PC-3 (cell line): Measurements from ENCODE around the gene CEBPE. TPM values are rescaled to one million over a fixed set of nuclear protein-coding genes. Genes with fewer than 3 reads are reported as not detected.
A peak's percentile ranks its signal among the peaks of the same experiment; 100 is the strongest.

Experiments used
- ATAC-seq: fragments of 200-7000 bp; cut with Tn5 transposase; 2 replicates; pipeline ENCODE4 v1.9.1; 2020; ENCODE audit warnings: mild to moderate bottlenecking, moderate library complexity
- BruUV-seq: library from RNA; stranded (reverse); fragments of 400-500 nt; replicated peaks from 2 replicates; lab custom pipeline; 2021; lab: Mats Ljungman, UMichigan
- CTCF ChIA-PET: fragments of 300-600 bp; sonication (Branson Sonifier 250); formaldehyde crosslinking; loops from one replicate; lab custom pipeline; 2022; ENCODE audit warnings: antibody characterized with exemption; lab: Charles Lee
- POLR2A ChIA-PET: fragments of 300-600 bp; sonication (Branson Sonifier 250); formaldehyde crosslinking; loops from one replicate; lab custom pipeline; 2022; ENCODE audit warnings: antibody characterized with exemption; ENCODE audit not compliant: unreplicated experiment; lab: Charles Lee
- DNase-seq: peaks from one replicate; pipeline ENCODE4 v3.0.0-alpha.2; 2015
- H2AFZ ChIP-seq: fragments of 300-600 bp; sonication (generic); 2 replicates; pipeline ENCODE4 v1.6.0; 2016; ENCODE audit warnings: antibody characterized with exemption, low read length
- H3F3A ChIP-seq: fragments of 300-600 bp; sonication (generic); one replicate; pipeline ENCODE4 v1.6.0; 2017; ENCODE audit warnings: antibody characterized with exemption, low read length, control low read depth, mild to moderate bottlenecking; ENCODE audit not compliant: unreplicated experiment
- H3K27ac ChIP-seq: fragments of 300-600 bp; sonication (generic); 2 replicates; pipeline ENCODE4 v1.5.1; 2016; ENCODE audit warnings: mild to moderate bottlenecking, low read length
- H3K27me3 ChIP-seq: fragments of 300-600 bp; sonication (generic); 2 replicates; pipeline ENCODE4 v1.6.1; 2016; ENCODE audit warnings: low read length, mixed read lengths
- H3K36me3 ChIP-seq: fragments of 300-600 bp; sonication (generic); 2 replicates; pipeline ENCODE4 v1.6.1; 2016; ENCODE audit warnings: low read depth, mixed run types, low read length, mixed read lengths
- H3K4me1 ChIP-seq: fragments of 300-600 bp; sonication (generic); 2 replicates; pipeline ENCODE4 v1.5.1; 2016; ENCODE audit warnings: low read length; ENCODE audit not compliant: insufficient read depth
- H3K4me2 ChIP-seq: fragments of 300-600 bp; sonication (generic); 2 replicates; pipeline ENCODE4 v1.6.0; 2016; ENCODE audit warnings: low read length
- H3K4me3 ChIP-seq: fragments of 300-600 bp; sonication (generic); 2 replicates; pipeline ENCODE4 v1.5.1; 2016; ENCODE audit warnings: mild to moderate bottlenecking, low read length, mixed read lengths
- H3K79me2 ChIP-seq: fragments of 300-600 bp; sonication (generic); 2 replicates; pipeline ENCODE4 v1.6.1; 2017; ENCODE audit warnings: low read length, mixed read lengths
- H3K9ac ChIP-seq: fragments of 300-600 bp; sonication (generic); 2 replicates; pipeline ENCODE4 v1.6.0; 2016; ENCODE audit warnings: mild to moderate bottlenecking, low read length
- H3K9me2 ChIP-seq: fragments of 300-600 bp; sonication (generic); replicated peaks from 2 replicates; pipeline ENCODE4 v1.6.1; 2016; ENCODE audit warnings: mixed run types, low read length, mixed read lengths
- H3K9me3 ChIP-seq: fragments of 300-600 bp; sonication (generic); 2 replicates; pipeline ENCODE4 v1.6.1; 2016; ENCODE audit warnings: low read length, mixed read lengths
- H4K20me1 ChIP-seq: fragments of 300-600 bp; sonication (generic); 2 replicates; pipeline ENCODE4 v1.6.1; 2016; ENCODE audit warnings: low read length, mixed read lengths
- EZH2 ChIP-seq: fragments of 300-600 bp; sonication (generic); IDR thresholded peaks from one replicate; pipeline ENCODE4 v1.6.1; 2017; ENCODE audit warnings: antibody characterized with exemption, mild to moderate bottlenecking, low read length; ENCODE audit not compliant: unreplicated experiment
- EZH2phosphoT487 ChIP-seq: fragments of 300-600 bp; sonication (generic); IDR thresholded peaks from 2 replicates; pipeline ENCODE4 v1.6.1; 2018; ENCODE audit warnings: mild to moderate bottlenecking, antibody characterized with exemption, low read length, borderline replicate concordance
- intact Hi-C: fragments of 100-400 bp; cut with micrococcal nuclease; formaldehyde crosslinking; loops from 2 replicates; pipeline ENCODE4 v1.9.0; 2023
- total RNA-seq: library from RNA; depleted of rRNA; stranded (reverse); fragments of >200 nt; gene quantifications from 2 replicates; pipeline ENCODE4 v1.2.3, GENCODE V29; 2014
- TF ChIP-seq, protein P1 (sequence below): fragments of 300-600 bp; sonication (generic); conservative IDR thresholded peaks from 2 replicates; pipeline ENCODE4 v1.5.1; 2017; ENCODE audit warnings: antibody characterized with exemption, low read depth, mild to moderate bottlenecking, low read length

Gene CEBPE
- total RNA-seq, 1 experiment from 2014 or later = not detected

DNA sequence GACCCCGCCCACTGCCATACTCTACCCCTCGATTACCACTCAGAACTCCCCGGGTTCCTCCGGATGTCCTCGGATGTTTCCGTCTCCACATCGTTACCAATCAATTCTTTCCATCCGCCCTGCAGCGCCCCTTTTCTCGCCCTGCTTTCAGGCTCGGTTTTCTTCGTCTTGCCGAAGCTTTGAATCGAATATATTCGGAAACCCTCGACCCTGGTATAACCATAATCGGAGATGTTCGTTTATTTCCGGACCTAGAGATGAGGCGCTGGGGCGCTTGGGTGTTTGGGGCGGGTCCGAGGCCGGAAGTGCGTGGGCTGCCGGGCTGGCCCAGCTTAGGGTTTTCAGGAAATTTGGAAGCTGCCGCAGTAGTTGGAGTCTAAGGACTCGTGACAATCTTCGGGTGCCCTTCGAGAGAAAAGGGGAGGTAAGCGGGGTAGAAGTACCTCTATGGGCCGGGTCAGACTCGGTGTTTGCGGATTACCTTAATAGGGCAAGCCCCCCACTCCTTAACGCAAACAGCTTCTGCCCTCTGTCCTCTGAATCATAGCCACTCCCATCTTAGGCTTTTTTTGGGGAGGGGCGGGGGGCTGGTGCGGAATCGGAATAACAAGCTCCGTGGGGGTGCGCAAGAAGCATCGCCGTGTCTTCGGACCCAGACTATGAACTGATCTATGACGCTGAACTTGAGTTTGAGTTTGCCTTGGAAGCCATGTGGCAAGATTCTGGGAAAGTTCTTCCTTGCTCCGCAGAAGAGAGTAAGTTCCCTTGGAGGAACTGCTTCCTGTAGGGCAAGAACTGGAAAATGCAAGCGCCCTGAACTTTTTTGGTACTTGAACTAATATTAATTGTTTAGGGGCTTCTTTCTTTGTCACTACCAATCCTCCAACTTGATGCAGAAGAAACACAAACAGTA is 23.6 kb downstream of the CEBPE start, which contains the start of gene C14orf119:
Gene C14orf119, plus strand, starts transcription at position 310 of the 913 bp plus-strand sequence. CDS start 2,154 bp downstream, outside the sequence.
- ATAC-seq (peak; percentile 88), DNase-seq (peak; percentile 99)
- intact Hi-C loops = loop anchor here (2.0 kb wide), 1 partner anchor 27 kb away; no protein-coding TSS in a partner anchor
- no peaks in the 10 kb centered on the region for H3K27me3 ChIP-seq
- BruUV-seq = TSS peak; percentile 83
- peak within 1 kb of the TSS; percentile 91 for H2AFZ ChIP-seq
- H3K4me2 ChIP-seq = peak within 1 kb of the TSS; percentile 96
- no peak for TF ChIP-seq EZH2
- TF ChIP-seq, protein P1, sequence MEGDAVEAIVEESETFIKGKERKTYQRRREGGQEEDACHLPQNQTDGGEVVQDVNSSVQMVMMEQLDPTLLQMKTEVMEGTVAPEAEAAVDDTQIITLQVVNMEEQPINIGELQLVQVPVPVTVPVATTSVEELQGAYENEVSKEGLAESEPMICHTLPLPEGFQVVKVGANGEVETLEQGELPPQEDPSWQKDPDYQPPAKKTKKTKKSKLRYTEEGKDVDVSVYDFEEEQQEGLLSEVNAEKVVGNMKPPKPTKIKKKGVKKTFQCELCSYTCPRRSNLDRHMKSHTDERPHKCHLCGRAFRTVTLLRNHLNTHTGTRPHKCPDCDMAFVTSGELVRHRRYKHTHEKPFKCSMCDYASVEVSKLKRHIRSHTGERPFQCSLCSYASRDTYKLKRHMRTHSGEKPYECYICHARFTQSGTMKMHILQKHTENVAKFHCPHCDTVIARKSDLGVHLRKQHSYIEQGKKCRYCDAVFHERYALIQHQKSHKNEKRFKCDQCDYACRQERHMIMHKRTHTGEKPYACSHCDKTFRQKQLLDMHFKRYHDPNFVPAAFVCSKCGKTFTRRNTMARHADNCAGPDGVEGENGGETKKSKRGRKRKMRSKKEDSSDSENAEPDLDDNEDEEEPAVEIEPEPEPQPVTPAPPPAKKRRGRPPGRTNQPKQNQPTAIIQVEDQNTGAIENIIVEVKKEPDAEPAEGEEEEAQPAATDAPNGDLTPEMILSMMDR = no peak
- no peak for TF ChIP-seq EZH2phosphoT487
- H3K4me3 ChIP-seq = peak within 1 kb of the TSS; percentile 95
- CTCF ChIA-PET = interaction anchor here (0.5 to 2.5 kb wide), 10 partner anchors 24 to 205 kb away, joined by 3 to 45 read pairs (median 6); no protein-coding TSS in a partner anchor
- H3K27ac ChIP-seq = peak within 1 kb of the TSS; percentile 84
- peaks cover 32% of the 10 kb centered on the region for H3K36me3 ChIP-seq
- POLR2A ChIA-PET = interaction anchor here (0.5 to 1.8 kb wide), 19 partner anchors 14 to 1139 kb away, joined by 3 to 12 read pairs (median 4); partner anchors contain the start of genes DCAF11, NRL, OXA1L and PCK2
- peak within 1 kb of the TSS; percentile 96 for H3K9ac ChIP-seq
- H3K9me3 ChIP-seq = no peaks in the 10 kb centered on the region
- H3F3A ChIP-seq = no peaks in the 10 kb centered on the region
- no peaks in the 10 kb centered on the region for H3K9me2 ChIP-seq
- H4K20me1 ChIP-seq = peaks cover 29% of the 10 kb centered on the region
- peaks cover 21% of the 10 kb centered on the region for H3K4me1 ChIP-seq
- H3K79me2 ChIP-seq = peaks cover 75% of the 10 kb centered on the region

DNA sequence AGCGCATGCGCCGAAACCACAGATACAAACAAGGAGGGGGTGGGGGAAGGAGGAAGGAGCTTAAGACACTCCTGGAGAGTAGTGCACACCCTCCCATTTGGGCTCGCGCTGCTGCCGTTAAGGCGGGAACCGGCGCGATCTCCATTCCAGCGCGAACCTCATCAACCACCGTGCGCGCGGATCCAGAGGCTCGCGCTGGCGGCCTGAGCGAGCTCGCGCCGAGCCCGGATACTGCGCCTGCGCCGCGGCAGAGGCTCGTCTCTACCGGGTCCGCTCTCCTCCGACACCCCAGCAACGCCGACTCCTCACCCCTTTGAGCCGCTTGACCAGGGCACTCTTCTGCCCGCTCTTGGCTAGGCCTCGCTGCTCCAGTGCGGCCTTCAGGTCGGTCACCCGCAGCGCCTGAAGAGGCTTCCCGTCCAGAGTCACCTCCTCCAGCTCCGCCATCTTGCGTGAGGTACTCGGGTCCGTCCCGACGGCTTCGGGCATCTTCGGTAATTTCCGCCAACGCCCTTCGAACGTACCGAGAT is 24.3 kb downstream of the CEBPE start, which contains the start of gene ACIN1:
Gene ACIN1, minus strand, starts transcription at position 471 of the 530 bp plus-strand sequence. Its CDS starts 24 bp downstream, at position 447.
- TF ChIP-seq, protein P1 = no peak
- TF ChIP-seq EZH2phosphoT487 (no peak), EZH2 (no peak)
- H3K9me2 ChIP-seq = no peaks in the 10 kb centered on the region
- BruUV-seq = TSS peak; percentile 51
- peak within 1 kb of the TSS; percentile 91 for H2AFZ ChIP-seq
- no peaks in the 10 kb centered on the region for H3K9me3 ChIP-seq
- H3F3A ChIP-seq = no peaks in the 10 kb centered on the region
- ChIA-PET POLR2A (interaction anchor here (0.5 to 1.8 kb wide), 16 partner anchors 13 to 1140 kb away, joined by 3 to 12 read pairs (median 4); partner anchors contain the start of gene PCK2), CTCF (interaction anchor here (0.6 to 2.5 kb wide), 8 partner anchors 20 to 108 kb away, joined by 3 to 45 read pairs (median 6); no protein-coding TSS in a partner anchor)
- DNase-seq (peak; percentile 70), ATAC-seq (peak; percentile 47)
- intact Hi-C loops = loop anchor here (2.0 kb wide), 1 partner anchor 26 kb away; no protein-coding TSS in a partner anchor
- peaks cover 39% of the 10 kb centered on the region for H3K36me3 ChIP-seq
- peaks cover 21% of the 10 kb centered on the region for H3K4me1 ChIP-seq
- peaks cover 75% of the 10 kb centered on the region for H3K79me2 ChIP-seq
- H4K20me1 ChIP-seq = peaks cover 29% of the 10 kb centered on the region
- peak within 1 kb of the TSS; percentile 95 for H3K4me3 ChIP-seq
- peak within 1 kb of the TSS; percentile 96 for H3K4me2 ChIP-seq
- no peaks in the 10 kb centered on the region for H3K27me3 ChIP-seq
- H3K27ac ChIP-seq = peak within 1 kb of the TSS; percentile 84
- peak within 1 kb of the TSS; percentile 96 for H3K9ac ChIP-seq
